ENCODE results near the gene EYS.
"Not testable (repeated sequence)": the region's sequence is repeated elsewhere in the genome, so short reads cannot be mapped to it uniquely, and the experiment has no call there.

Gene EYS

DNA sequence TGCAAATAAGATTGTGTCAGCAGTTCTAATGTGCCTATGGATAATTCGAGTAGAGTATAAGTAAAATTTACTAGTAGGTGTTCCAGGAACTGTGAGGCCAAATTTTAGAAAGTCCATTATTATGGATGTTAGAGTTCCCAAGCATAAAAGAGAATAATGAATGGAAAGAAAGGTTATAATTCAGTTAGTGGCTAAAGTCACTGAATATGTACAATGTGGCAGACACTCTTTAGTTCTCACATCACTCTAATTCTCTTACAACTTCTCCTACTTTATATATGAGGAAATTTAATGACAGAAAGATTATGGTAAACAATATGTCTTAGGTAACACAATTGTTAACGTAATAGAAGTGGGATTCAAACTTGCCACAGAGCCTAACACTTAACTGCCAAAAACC, 75.3 kb downstream of the EYS start:
- no peak for DNase-seq

DNA sequence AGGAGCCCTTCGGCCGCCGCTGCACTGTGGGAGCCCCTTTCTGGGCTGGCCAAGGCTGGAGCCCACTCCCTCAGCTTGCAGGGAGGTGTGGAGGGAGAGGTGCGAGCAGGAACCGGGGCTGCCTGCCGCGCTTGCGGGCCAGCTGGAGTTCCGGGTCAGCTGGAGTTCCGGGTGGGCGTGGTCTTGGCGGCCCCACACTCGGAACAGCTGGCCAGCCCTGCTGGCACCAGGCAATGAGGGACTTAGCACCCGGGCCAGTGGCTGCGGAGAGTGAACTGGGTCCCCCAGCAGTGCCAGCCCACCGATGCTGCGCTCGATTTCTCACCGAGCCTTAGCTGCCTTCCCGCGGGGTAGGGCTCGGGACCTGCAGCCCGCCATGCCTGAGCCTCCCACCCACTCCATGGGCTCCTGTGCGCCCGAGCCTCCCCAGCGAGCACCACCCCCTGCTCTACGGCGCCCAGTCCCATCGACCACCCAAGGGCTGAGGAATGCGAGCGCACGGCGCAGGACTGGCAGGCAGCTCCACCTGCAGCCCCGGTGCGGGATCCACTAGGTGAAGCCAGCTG, 79.5 kb downstream of the EYS start:
- not testable (repeated sequence) for DNase-seq

DNA sequence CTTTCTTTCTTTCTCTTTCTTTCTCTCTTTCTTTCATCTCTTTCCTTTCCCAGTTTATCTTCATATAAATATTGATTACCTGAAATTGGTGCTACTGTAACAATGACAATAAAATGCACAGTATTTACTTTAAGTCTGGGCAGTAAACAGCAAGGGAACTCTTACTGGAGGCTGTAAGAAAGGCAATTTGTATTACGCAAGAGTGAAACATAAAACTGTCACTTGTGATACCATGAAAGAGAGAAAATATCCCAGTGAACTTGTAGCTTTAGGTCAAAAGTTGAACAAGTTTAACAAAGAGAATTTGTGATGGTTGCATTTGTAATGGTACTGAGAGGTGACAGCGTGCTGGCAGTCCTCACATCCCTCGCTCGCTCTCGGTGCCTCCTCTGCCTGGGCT, 80.0 kb downstream of the EYS start:
- no peak for DNase-seq

DNA sequence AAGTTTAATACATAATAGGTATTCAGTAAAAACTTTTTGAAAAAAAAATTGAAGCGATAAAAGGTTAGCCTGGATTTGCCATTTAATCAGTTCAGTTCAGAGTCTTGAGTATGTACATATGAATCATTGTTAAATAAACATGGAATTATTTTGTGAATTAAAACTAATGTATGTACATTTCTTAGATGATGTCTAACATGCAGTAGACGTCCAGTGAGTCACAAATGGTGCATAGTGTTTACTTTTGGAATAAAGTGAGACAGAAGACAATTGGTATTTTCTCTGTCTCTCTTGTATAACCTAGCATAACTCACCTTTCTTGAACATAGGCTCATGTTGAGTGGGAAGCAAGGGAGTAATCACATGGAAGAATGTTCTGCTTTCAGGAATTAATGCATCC, 83.5 kb downstream of the EYS start:
- DNase-seq, result no peak

GRCh38 chr6:65610746-65611145, 96.3 kb downstream of the EYS start:
- DNase-seq, result no peak

DNA sequence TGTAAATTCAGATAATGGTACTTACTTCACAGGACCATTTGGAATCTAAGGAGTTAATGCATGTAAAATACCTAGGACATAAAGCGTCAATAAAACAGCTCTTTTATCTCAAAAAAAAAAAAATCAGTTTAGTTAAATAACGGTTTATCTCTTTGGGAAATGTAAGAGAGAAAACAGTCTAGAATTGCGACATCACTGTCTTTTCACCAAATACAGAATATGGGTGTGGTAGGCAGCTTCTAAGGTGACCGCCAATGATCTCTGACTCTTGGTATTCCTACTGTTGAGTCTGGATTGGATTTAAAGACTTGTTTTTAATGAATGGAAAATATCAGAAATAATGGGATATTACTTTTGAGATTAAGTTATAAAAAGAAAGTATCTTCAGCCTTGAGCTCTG, 111.5 kb downstream of the EYS start:
- DNase-seq, result no peak

GRCh38 chr6:65570340-65570739, 136.7 kb downstream of the EYS start:
- DNase-seq, result no peak

DNA sequence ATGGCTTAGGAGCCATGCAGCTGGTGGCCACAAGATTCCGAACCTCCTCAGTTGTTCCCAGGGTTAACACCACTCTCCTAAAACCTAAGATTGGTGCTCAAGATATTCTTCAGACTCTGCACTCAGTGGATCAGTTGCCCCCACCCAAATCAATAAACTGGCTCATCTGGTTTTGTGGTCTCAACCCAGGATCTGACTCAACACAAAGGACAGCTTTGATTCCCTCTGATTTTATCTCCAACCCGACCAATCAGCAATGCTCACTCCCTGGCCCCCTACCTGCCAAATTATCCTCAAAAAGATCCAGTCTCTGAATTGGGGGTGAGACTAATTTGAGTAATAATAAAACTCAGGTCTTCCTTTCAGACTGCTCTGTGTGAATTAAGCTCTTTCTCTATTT, 137.5 kb downstream of the EYS start:
- no peak for DNase-seq

DNA sequence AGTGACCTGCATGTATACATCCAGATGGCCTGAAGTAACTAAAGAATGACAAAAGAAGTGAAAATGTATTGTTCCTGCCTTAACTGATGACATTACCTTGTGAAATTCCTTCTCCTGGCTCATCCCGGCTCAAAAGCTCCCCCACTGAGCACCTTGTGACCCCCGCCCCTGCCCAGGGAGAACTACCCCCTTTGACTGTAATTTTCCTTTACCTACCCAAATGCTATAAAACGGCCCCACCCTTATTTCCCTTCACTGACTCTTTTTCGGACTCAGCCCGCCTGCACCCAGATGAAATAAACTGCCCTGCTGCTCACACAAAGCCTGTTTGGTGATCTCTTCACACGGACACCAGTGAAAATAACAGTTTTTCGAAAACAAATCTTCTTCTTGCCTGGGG, 138.0 kb downstream of the EYS start:
- DNase-seq, result not testable (repeated sequence)

DNA sequence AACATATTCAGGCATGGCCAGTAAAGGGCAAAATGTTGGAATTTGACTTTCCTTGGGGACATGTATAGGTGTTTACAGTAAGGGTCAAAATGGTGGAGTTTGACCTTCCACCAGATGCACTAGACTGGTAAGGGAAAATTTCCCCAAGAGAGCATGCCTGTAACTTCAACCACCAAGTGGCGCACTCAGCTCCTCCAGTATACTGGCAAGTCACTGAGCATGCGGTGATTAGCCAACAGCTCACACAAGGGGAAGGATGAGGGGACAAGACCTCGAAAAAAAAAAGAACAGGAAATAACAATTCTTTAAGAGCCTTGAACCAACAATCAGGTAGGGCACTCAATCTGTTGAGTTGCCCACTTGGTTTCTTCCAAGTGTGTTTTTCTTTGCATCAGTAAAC, 140.9 kb downstream of the EYS start:
- DNase-seq, result no peak

DNA sequence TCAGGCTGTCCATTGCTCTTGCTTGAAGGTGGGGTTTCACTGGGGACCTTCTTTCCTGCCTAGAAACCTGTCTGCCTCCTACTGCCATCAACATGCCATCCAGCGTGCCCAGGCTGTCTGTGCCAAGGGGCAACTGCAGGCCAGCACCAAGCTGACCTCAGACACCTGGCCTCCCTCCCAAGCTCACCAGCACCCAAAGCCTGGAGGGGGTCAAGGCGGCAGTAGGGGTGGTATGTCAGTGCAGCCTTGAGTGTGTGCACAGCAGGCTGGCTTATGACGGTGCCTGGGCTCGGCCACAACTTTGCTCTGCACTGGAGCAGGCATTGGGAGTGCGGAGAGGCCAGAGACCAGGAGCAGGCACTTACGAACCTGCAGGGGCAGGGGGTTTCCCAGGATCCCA, 149.0 kb downstream of the EYS start:
- DNase-seq, result no peak

GRCh38 chr6:65557224-65557623, 149.8 kb downstream of the EYS start:
- no peak for DNase-seq

DNA sequence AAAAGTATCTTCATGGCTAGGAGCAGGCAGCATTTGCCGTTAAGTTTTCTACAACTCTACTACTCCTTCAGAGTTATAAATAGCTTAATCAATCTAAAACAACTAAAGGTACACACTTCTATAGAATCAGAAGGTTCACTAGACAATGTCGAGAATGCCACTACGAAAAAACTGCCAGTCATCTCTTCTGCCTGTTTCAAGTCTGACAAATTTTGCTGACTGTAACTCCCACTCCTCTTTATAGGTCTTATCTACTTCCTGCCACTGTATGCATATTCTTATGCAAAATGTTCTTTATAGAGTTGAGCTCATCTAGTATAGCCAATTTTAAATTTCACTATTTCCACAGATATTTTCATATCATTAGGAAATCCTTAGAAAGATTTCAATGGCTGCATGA, 160.1 kb downstream of the EYS start:
- no peak for DNase-seq

DNA sequence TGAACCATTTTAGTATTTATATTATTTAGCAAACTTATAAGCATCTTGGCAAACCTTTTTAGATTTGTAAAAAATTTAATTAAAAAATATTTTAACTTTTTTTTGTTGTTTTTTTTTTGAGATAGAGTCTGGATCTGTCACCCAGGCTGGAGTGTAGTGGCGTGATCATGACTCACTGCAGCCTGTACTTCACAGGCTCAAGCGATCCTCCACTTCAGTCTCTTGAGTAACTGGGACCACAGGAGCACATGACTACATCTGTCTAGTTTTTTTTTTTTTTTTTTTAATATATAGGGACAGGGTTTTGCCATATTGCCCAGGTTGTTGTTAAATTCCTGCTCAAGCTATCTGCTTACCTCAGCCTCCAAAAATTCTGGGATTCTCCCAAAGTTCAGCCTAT, 161.1 kb downstream of the EYS start:
- DNase-seq, result no peak

DNA sequence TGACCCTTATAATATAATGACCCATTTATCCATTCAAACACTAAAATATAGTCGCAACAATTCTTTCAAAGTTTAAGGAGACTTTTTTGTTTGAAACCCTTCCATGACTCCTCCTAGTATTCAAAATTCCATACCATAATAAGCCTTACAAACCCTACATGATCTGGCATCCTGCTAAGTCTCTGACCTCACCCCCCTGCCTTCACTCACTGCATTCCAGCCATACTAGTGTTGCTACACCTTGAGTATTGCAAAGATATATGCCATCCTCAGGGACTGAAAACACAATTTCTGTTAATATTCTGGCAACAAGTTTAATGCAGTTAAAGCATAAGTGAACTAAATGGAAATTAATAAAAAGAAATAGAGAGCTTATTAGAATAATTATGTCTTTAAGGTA, 168.4 kb downstream of the EYS start:
- no peak for DNase-seq

GRCh38 chr6:65537600-65537999, 169.4 kb downstream of the EYS start:
- DNase-seq, result no peak

DNA sequence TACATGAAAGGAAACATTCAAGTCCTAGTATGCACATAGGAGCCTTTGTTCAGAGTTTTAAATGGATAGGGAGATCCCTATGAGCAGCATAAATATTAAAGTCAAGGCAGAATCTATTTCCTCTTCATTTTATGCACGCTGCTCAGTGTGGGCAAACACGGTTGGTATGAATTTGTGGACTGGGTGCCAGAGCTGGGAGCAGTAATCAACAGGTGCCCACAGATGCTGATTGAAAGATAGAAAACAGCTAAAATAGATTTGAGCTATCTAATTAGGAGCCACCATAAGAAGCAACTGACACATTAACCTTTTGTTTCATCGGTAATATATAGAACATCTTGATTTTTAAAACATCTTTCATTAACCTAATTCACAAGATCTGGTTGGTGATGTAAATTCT, 175.5 kb downstream of the EYS start:
- DNase-seq, result no peak

DNA sequence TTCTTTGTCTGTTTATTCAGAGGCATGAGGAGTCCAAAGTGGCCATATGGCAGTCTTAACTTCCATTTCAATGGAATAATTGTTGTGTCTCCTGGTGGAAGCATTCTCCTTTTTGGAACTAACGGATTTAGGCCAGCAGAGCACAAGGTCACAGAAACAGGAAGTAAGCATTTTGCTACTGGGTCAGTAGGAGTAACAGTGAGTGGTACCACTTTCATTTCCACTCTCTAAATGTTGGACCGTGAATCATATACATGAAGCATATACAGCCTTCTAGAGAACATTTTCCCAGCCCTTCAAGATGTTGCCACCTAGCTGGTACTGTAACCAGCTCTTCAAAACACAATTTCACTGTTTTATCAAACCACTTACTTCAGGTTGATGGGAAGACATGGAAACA, 182.8 kb downstream of the EYS start:
- DNase-seq, result no peak

- no peak for DNase-seq
Measured at GRCh38 chr6:65505736-65506135, 201.3 kb downstream of the EYS start.

- no peak for DNase-seq
Measured at GRCh38 chr6:65501045-65501444, 206.0 kb downstream of the EYS start.

DNA sequence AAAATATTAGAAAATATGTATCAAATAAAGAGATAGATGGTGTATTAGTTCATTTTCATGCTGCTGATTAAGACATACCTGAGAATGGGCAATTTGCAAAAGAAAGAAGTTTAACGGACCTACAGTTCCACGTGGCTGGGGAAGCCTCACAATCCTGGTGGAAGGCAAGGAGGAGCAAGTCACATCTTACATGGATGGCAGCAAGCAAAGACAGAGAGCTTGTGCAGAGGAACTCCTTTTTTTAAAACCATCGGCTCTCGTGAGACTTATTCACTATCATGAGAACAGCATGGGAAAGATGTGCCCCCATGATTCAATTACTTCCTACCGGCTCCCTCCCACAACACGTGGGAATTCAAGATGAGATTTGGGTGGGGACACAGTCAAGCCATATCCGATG, 223.4 kb downstream of the EYS start:
- DNase-seq, result not testable (repeated sequence)

GRCh38 chr6:65469650-65470049, 237.4 kb downstream of the EYS start:
- DNase-seq, result no peak

- no peak for DNase-seq
Measured at GRCh38 chr6:65468307-65468706, 238.7 kb downstream of the EYS start.

- no peak for DNase-seq
Measured at GRCh38 chr6:65461121-65461520, 245.9 kb downstream of the EYS start.

DNA sequence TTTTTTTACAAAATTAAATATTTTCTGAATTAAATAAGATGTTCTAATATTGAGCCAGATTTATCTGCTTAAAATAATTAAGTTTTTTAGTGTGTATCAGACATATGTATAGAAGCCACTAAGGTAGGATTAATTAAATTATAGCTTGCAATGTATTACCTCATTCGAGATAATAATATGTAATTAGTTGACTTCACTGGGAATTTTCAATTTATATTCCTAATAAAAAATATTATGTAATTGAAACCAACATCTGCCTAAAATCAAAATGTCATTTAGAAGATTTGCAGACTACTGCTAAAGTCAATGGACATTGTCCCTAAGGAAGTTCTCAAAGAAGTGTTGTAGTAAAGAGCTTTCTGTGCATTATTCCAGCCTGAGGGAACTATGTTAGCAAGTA, 254.7 kb downstream of the EYS start:
- no peak for DNase-seq

DNA sequence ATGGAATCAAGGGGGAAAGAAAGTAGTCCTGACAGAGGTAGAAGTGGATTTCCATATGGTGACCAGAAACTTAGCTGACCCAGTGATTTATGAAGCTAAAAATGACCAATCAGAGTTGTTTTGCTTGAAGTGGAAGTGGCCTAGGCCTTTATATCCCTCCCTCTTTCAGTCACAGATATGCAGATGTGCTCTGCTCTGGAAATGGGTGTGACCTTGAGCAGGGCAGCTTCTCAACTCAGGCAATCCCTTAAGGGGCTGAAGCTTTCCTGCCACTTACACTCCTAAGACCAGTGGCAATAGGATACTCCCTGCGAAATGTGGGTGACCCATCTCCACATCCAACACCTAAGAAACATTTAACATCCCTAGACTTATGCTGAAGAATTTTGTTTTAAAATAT, 256.6 kb downstream of the EYS start:
- DNase-seq, result no peak
